Body of pancreas (tissue), 4 donors: ENCODE results near the gene LGR5. TPM values are rescaled to one million over a fixed set of nuclear protein-coding genes. Genes with fewer than 3 reads are reported as not detected.

ENCODE experiments used
- ATAC-seq: fragments of 150-250 bp; one replicate; pipeline ENCODE4 v1.9.1; 2016
- DNase-seq, 4 donors: peaks; one replicate each; pipeline ENCODE4 v3.0.0-alpha.2; 2019
- H3K27ac ChIP-seq, 4 donors: fragments of 200-600 bp; sonication (generic); 1 replicate in 3 of 4; 2 replicates in 1 of 4; pipeline versions ENCODE4 v1.5.1 to v1.6.1; 2016 to 2019; ENCODE audit warnings: mild to moderate bottlenecking in 1 of 4, mixed read lengths in 1 of 4, moderate library complexity in 1 of 4
- H3K27me3 ChIP-seq, 2 donors: fragments of 200-600 bp; sonication (generic); one replicate each; pipeline ENCODE4 v1.6.0; 2016; ENCODE audit warnings: mild to moderate bottlenecking in 1 of 2
- H3K36me3 ChIP-seq, 2 donors: fragments of 200-600 bp; sonication (generic); replicated peaks in 1 of 2; 2 replicates each; pipeline ENCODE4 v1.5.1; 2016; ENCODE audit warnings: low read depth in 2 of 2; ENCODE audit not compliant: insufficient read depth in 1 of 2
- H3K4me1 ChIP-seq: fragments of 200-600 bp; sonication (generic); one replicate; pipeline ENCODE4 v1.6.0; 2016
- H3K4me3 ChIP-seq, 2 donors: fragments of 200-600 bp; sonication (generic); 1 replicate in 1 of 2; 2 replicates in 1 of 2; pipeline ENCODE4 v1.5.1; 2016 to 2019
- H3K9me3 ChIP-seq, 3 donors: fragments of 200-600 bp; sonication (generic); 1 replicate in 2 of 3; 2 replicates in 1 of 3; pipeline ENCODE4 v1.5.1; 2016
- CTCF ChIP-seq, 7 experiments: fragments of 450-650 bp in 4 of 7; fragments of 200-600 bp in 3 of 7; sonication (generic) in 3 of 7; IDR thresholded peaks; one replicate each; pipeline ENCODE4 v1.5.1; 2016 to 2019; ENCODE audit warnings: antibody characterized with exemption in 7 of 7
- POLR2A ChIP-seq, 3 donors: fragments of 450-650 bp; IDR thresholded peaks; one replicate each; pipeline ENCODE4 v1.6.1; 2016; ENCODE audit warnings: antibody characterized with exemption in 3 of 3, mild to moderate bottlenecking in 2 of 3
- WGBS, 2 donors: methylation state at CpG; one replicate each; pipeline ENCODE4 v1.1.5; 2017; 5-methylcytosine and 5-hydroxymethylcytosine counted together
- intact Hi-C: fragments of 100-400 bp; cut with DNase I; formaldehyde crosslinking; loops from one replicate; pipeline ENCODE4 v1.15.1; 2023
- total RNA-seq, 2 donors: library from RNA; depleted of rRNA; stranded (reverse); fragments of >200 nt; gene quantifications; one replicate each; pipeline ENCODE4 v1.1.0, GENCODE V29; 2016

The LGR5 gene
- total RNA-seq, 2 donors from 2014 or later = 0.52 TPM; not detected in 1

- no peaks in the 10 kb centered on the region for H3K27me3 ChIP-seq
- ATAC-seq = no peak
- H3K36me3 ChIP-seq = no peaks in the 10 kb centered on the region
- H3K4me3 ChIP-seq = no peak overlapping the region
- H3K9me3 ChIP-seq = no peaks in the 10 kb centered on the region
- H3K4me1 ChIP-seq = no peaks in the 10 kb centered on the region
- no peak overlapping the region for H3K27ac ChIP-seq
- 70 to 73% methylated on average over 3 of the region's 3 CpGs for WGBS, 2 donors
- intact Hi-C loops = no loop called here
- no peak for DNase-seq
- TF ChIP-seq CTCF (IDR thresholded peaks at IDR 0.05) = no peak
- no peak for TF ChIP-seq POLR2A (IDR thresholded peaks at IDR 0.05)
Observed at GRCh38 chr12:71576496-71576895, 136.9 kb downstream of the LGR5 start.

GRCh38 chr12:71578694-71579258, 139.2 kb downstream of the LGR5 start:
- TF ChIP-seq CTCF (IDR thresholded peaks at IDR 0.05) = no peak
- TF ChIP-seq POLR2A (IDR thresholded peaks at IDR 0.05) = no peak
- Histone ChIP-seq H3K27me3 (no peaks in the 10 kb centered on the region), H3K4me3 (no peak overlapping the region), H3K27ac (no peak overlapping the region), H3K9me3 (no peaks in the 10 kb centered on the region), H3K4me1 (no peaks in the 10 kb centered on the region), H3K36me3 (no peaks in the 10 kb centered on the region)
- DNase-seq (no peak), ATAC-seq (no peak)
- intact Hi-C loops = no loop called here
- WGBS, 2 donors = 57 to 65% methylated on average over 5 of the region's 5 CpGs

- 50 to 58% methylated on average over 3 of the region's 3 CpGs for WGBS, 2 donors
- no peak for ATAC-seq
- Histone ChIP-seq H3K27me3 (no peaks in the 10 kb centered on the region), H3K36me3 (no peaks in the 10 kb centered on the region), H3K4me1 (no peaks in the 10 kb centered on the region), H3K4me3 (no peak overlapping the region), H3K9me3 (no peaks in the 10 kb centered on the region), H3K27ac (no peak overlapping the region)
- TF ChIP-seq CTCF (IDR thresholded peaks at IDR 0.05) (no peak), POLR2A (IDR thresholded peaks at IDR 0.05) (no peak)
- no peak for DNase-seq
- intact Hi-C loops = no loop called here
Observed at GRCh38 chr12:71581206-71581605, 141.6 kb downstream of the LGR5 start.

GRCh38 chr12:71582925-71583324, 143.3 kb downstream of the LGR5 start:
- Histone ChIP-seq H3K4me1 (no peaks in the 10 kb centered on the region), H3K27ac (no peak overlapping the region), H3K36me3 (no peaks in the 10 kb centered on the region), H3K9me3 (no peaks in the 10 kb centered on the region), H3K4me3 (no peak overlapping the region), H3K27me3 (no peaks in the 10 kb centered on the region)
- 78 to 91% methylated on average over 2 of the region's 2 CpGs for WGBS, 2 donors
- ATAC-seq = no peak
- no peak for DNase-seq
- intact Hi-C loops = no loop called here
- TF ChIP-seq CTCF (IDR thresholded peaks at IDR 0.05) (no peak), POLR2A (IDR thresholded peaks at IDR 0.05) (no peak)

- no peak for DNase-seq
- Histone ChIP-seq H3K4me3 (no peak overlapping the region), H3K4me1 (peaks cover 2% of the 10 kb centered on the region), H3K9me3 (no peaks in the 10 kb centered on the region), H3K27ac (no peak overlapping the region), H3K27me3 (no peaks in the 10 kb centered on the region), H3K36me3 (no peaks in the 10 kb centered on the region)
- TF ChIP-seq POLR2A (IDR thresholded peaks at IDR 0.05) (no peak), CTCF (IDR thresholded peaks at IDR 0.05) (no peak)
- intact Hi-C loops = no loop called here
- ATAC-seq = no peak
- WGBS, 2 donors = 62 to 65% methylated on average over 3 of the region's 3 CpGs
Observed at GRCh38 chr12:71584356-71584755, 144.8 kb downstream of the LGR5 start.
